Tibial artery (tissue), 4 donors: ENCODE results near the gene SMC1B.

ENCODE experiments used
- DNase-seq, 2 donors: peaks; one replicate each; pipeline ENCODE4 v3.0.0-alpha.2; 2019
- H3K27ac ChIP-seq, 2 donors: fragments of 200-600 bp; sonication (generic) in 1 of 2; 1 replicate in 1 of 2; 2 replicates in 1 of 2; pipeline ENCODE4 v1.5.1; 2018 to 2019; ENCODE audit warnings: mild to moderate bottlenecking in 1 of 2
- H3K27me3 ChIP-seq, 2 donors: fragments of 200-600 bp; sonication (generic) in 1 of 2; one replicate each; pipeline versions ENCODE4 v1.5.1 to v1.6.0; 2016 to 2019
- H3K36me3 ChIP-seq, 3 donors: fragments of 200-600 bp; sonication (generic) in 2 of 3; one replicate each; pipeline ENCODE4 v1.5.1; 2016 to 2019; ENCODE audit warnings: mild to moderate bottlenecking in 2 of 3
- H3K4me1 ChIP-seq, 4 donors: fragments of 200-600 bp; sonication (generic) in 2 of 4; 1 replicate in 3 of 4; 2 replicates in 1 of 4; pipeline ENCODE4 v1.5.1; 2016 to 2019
- H3K4me3 ChIP-seq, 2 donors: fragments of 200-600 bp; sonication (generic) in 1 of 2; 1 replicate in 1 of 2; 2 replicates in 1 of 2; pipeline ENCODE4 v1.5.1; 2018 to 2019; ENCODE audit warnings: mild to moderate bottlenecking in 2 of 2
- H3K9me3 ChIP-seq, 3 donors: fragments of 200-600 bp; sonication (generic) in 1 of 3; one replicate each; pipeline ENCODE4 v1.5.1; 2016 to 2019
- intact Hi-C: fragments of 100-400 bp; cut with DNase I; formaldehyde crosslinking; loops from one replicate; pipeline ENCODE4 v1.15.0; 2023; ENCODE audit warnings: low total_unique reads
- TF ChIP-seq, protein P1 (sequence below), 2 experiments: fragments of 200-600 bp in 1 of 2; fragments of 450-650 bp in 1 of 2; IDR thresholded peaks; one replicate each; pipeline ENCODE4 v1.5.1; 2017 to 2019; ENCODE audit warnings: antibody characterized with exemption in 2 of 2, mild to moderate bottlenecking in 1 of 2, moderate library complexity in 1 of 2

SMC1B gene

DNA sequence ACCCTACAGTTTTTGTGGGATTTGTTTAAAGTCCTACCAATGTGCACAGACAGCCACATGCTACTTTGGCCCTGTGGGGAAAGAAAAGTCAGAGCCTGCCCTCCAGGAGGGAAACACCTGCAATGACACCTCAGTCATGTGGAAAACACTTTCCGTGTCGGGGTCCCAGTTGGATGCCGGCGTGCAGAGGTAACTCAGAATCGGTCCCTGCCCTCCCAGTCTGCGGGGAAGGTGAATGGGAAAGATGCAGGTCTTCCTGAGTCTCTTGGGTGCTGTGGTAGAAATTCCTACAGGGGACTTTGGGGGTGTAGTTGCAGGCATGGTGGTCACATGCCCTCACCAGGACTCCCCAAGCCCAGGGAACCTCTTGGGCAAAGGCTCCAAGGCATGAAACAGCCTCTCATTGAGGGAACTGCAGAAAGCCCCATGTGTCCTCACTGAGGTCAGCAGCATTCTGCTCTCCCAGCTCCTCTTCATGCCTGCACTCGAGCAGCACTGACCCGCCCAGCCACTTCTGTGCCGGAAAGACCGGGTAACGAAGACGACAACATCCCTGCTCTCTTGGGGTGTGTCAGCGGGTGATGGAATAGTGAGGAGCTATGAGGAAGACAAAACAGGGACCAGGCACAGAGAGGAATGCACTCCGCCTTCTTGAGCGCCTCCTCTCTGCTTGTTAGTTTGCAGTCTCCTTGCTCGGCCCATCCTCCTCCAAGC is 4.8 kb upstream of the SMC1B start:
- Histone ChIP-seq H3K9me3 (no peaks in the 10 kb centered on the region), H3K4me1 (peaks cover 0 to 7% (median 5%) of the 10 kb centered on the region in 4 donors), H3K27me3 (peaks cover 0 to 3% of the 10 kb centered on the region in 2 donors), H3K4me3 (no peak overlapping the region), H3K36me3 (no peaks in the 10 kb centered on the region), H3K27ac (no peak overlapping the region)
- intact Hi-C loops = no loop called here
- TF ChIP-seq, protein P1, sequence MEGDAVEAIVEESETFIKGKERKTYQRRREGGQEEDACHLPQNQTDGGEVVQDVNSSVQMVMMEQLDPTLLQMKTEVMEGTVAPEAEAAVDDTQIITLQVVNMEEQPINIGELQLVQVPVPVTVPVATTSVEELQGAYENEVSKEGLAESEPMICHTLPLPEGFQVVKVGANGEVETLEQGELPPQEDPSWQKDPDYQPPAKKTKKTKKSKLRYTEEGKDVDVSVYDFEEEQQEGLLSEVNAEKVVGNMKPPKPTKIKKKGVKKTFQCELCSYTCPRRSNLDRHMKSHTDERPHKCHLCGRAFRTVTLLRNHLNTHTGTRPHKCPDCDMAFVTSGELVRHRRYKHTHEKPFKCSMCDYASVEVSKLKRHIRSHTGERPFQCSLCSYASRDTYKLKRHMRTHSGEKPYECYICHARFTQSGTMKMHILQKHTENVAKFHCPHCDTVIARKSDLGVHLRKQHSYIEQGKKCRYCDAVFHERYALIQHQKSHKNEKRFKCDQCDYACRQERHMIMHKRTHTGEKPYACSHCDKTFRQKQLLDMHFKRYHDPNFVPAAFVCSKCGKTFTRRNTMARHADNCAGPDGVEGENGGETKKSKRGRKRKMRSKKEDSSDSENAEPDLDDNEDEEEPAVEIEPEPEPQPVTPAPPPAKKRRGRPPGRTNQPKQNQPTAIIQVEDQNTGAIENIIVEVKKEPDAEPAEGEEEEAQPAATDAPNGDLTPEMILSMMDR (IDR thresholded peaks at IDR 0.05) = no peak
- no peak for DNase-seq

DNA sequence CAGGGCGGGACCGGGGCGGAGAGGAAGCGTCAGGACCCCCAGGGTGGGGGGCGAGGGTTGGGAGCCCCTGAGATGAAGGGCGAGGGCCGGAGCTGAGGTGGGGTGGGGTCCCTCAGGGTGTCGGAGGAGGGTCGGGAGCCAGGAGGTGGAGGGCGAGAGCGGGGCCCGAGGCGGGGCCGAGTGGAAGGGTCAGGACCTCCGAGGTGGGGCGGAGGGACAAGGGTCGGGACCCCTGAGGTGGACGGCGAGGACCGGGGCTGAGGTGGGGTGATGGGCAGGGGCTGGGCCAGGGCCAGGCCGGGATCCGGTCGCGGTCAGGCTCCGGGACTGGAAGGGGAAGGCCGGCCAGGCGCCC is 409 bp downstream of the SMC1B start:
- intact Hi-C loops = no loop called here
- no peaks in the 10 kb centered on the region for H3K36me3 ChIP-seq

DNA sequence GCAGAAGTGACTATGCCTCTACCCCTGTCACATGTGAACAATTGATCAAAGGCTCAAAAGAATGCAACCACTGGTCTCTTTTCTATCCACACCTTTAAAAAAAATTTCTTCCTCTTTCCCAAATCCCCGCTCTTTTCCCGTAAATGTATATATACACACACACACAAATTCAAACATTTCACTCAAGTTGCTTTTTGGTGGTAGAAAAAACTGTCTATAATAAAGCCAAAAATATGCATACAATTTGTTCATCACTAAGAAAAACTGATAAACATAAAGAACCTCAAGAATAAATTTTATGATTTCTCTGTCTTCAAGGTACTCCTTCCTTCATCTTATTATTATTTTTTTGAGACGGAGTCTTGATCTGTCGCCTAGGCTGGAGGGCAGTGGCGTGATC is 5.6 kb downstream of the SMC1B start:
- intact Hi-C loops = no loop called here
- no peak for DNase-seq
- Histone ChIP-seq H3K27ac (no peak overlapping the region), H3K4me1 (peaks cover 0 to under 1% (median under 1%) of the 10 kb centered on the region in 4 donors), H3K4me3 (no peak overlapping the region), H3K27me3 (no peaks in the 10 kb centered on the region), H3K36me3 (no peaks in the 10 kb centered on the region), H3K9me3 (no peaks in the 10 kb centered on the region)
- TF ChIP-seq, protein P1 (IDR thresholded peaks at IDR 0.05) = no peak

More for the DNA sequence above, 409 bp downstream of the SMC1B start:
- no peak for DNase-seq
- no peak overlapping the region for H3K27ac ChIP-seq
- H3K4me3 ChIP-seq = peak overlapping the region; percentile 34 to 51
- H3K27me3 ChIP-seq = peaks cover 0 to 6% of the 10 kb centered on the region in 2 donors
- no peaks in the 10 kb centered on the region for H3K9me3 ChIP-seq
- H3K4me1 ChIP-seq = peaks cover 0 to 12% (median 9%) of the 10 kb centered on the region in 4 donors
- TF ChIP-seq, protein P1 (IDR thresholded peaks at IDR 0.05) = no peak

DNA sequence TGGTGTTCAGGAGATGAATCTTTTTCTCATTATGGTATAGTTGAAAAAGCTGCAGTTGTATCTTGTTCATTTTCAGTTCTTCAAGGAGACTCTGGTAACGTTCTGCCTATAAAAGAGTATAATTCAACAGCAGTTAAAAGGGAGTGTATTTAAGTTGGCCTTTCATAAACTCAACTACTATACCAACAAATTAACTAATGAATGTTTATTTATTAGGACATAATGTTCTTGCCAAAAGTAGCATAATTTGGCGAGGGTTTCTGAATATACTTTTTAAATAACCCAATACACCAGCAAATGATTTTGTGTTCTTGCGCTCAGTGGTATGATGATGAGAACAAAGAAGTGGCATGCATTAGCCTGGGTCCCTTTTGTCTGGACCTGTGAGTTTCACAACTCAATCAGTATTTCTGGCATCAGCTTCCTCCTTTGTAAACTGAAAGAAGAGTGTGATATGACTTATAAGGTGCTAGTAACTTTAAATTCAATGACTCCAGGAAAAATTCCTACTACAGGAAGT is 10.9 kb downstream of the SMC1B start:
- intact Hi-C loops = no loop called here
- Histone ChIP-seq H3K9me3 (no peaks in the 10 kb centered on the region), H3K36me3 (no peaks in the 10 kb centered on the region), H3K27me3 (peaks cover 0 to 6% of the 10 kb centered on the region in 2 donors), H3K27ac (no peak overlapping the region), H3K4me1 (no peaks in the 10 kb centered on the region), H3K4me3 (no peak overlapping the region)
- TF ChIP-seq, protein P1 (IDR thresholded peaks at IDR 0.05) = no peak
- no peak for DNase-seq

DNA sequence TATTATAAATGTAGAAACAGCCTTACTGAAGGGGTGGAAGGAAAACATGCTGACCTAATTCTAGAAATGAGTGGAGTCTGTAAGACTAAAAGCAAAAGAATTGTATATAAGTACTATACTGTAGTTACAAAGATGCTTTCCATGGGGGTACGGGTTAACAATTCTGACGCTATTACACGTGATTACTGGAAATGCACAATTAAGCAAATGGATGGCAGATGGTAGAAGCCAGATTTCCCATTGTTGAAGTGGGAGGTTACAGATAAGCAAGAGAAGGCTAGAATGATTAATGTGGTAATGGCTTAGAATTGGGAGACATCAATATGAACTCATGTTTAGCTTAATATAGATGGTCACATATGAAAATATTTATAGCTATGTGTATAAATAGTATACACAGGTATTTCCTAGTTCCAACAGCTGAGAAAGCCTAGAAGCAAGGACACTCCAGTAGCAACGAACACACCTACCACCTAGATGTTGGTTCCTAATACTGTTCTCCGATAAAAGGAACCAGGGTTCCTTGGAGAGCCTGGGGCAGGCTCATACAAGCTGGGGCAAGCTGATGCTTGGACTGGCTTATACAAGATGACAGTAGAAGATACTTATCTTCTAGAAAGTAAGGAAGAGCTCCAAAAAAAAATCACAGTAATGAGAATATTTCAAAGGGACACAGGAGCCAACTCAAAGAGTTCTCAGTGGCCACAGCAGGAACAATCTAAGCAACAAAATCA is 13.5 kb downstream of the SMC1B start:
- Histone ChIP-seq H3K27ac (no peak overlapping the region), H3K9me3 (no peaks in the 10 kb centered on the region), H3K4me1 (no peaks in the 10 kb centered on the region), H3K4me3 (no peak overlapping the region), H3K27me3 (peaks cover 0 to 6% of the 10 kb centered on the region in 2 donors), H3K36me3 (no peaks in the 10 kb centered on the region)
- TF ChIP-seq, protein P1 (IDR thresholded peaks at IDR 0.05) = no peak
- DNase-seq = no peak
- intact Hi-C loops = no loop called here
